WTC11 (cell line): Measurements from ENCODE around the gene ANO4.

Experiments used
- ELF4 ChIP-seq: sonication (generic); formaldehyde crosslinking; IDR thresholded peaks from 2 replicates; pipeline ENCODE4 v1.8.1; 2022; ENCODE audit warnings: low read depth, mild to moderate bottlenecking, moderate library complexity, missing genetic modification reagents
- NR1H2 ChIP-seq: sonication (generic); formaldehyde crosslinking; IDR thresholded peaks from 2 replicates; pipeline ENCODE4 v1.9.0; 2021; ENCODE audit warnings: mild to moderate bottlenecking, moderate library complexity, missing genetic modification reagents
- TF ChIP-seq, protein P1 (sequence below): fragments of 200-600 bp; IDR thresholded peaks from 2 replicates; pipeline ENCODE4 v1.8.0; 2022; ENCODE audit warnings: antibody characterized with exemption

DNA sequence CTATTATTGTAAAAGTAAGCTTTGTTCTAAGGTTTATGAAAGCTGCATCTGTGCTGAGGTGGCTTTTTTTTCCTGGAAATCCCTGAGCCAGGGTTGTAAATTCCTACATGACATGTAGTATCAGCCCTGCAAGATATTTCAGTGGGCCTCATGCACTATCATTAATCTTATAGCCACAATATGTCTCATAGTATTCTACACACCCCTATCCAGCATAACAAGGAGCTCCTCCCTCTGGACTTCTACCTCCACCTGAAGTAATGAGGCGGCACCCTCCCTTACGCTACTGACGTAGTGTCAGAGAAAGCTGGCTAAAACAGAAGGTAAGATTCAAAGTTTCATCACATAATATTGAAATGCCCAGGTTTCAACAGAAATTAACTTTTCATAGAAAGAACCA, 380.0 kb downstream of the ANO4 start:
- TF ChIP-seq ELF4 (CRISPR knock-in tag) (no peak), NR1H2 (CRISPR knock-in tag) (no peak)
- TF ChIP-seq, protein P1, sequence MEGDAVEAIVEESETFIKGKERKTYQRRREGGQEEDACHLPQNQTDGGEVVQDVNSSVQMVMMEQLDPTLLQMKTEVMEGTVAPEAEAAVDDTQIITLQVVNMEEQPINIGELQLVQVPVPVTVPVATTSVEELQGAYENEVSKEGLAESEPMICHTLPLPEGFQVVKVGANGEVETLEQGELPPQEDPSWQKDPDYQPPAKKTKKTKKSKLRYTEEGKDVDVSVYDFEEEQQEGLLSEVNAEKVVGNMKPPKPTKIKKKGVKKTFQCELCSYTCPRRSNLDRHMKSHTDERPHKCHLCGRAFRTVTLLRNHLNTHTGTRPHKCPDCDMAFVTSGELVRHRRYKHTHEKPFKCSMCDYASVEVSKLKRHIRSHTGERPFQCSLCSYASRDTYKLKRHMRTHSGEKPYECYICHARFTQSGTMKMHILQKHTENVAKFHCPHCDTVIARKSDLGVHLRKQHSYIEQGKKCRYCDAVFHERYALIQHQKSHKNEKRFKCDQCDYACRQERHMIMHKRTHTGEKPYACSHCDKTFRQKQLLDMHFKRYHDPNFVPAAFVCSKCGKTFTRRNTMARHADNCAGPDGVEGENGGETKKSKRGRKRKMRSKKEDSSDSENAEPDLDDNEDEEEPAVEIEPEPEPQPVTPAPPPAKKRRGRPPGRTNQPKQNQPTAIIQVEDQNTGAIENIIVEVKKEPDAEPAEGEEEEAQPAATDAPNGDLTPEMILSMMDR = no peak
